HG02623 (cell line): ENCODE data around the gene FZD1.
"Not testable (repeated sequence)": the region's sequence is repeated elsewhere in the genome, so short reads cannot be mapped to it uniquely, and the experiment has no call there.

Source experiments
- ATAC-seq: cut with Tn5 transposase; IDR thresholded peaks from one replicate; pipeline ENCODE4 v1.9.1; 2021; ENCODE audit warnings: moderate library complexity; ENCODE audit not compliant: unreplicated experiment

FZD1 gene

DNA sequence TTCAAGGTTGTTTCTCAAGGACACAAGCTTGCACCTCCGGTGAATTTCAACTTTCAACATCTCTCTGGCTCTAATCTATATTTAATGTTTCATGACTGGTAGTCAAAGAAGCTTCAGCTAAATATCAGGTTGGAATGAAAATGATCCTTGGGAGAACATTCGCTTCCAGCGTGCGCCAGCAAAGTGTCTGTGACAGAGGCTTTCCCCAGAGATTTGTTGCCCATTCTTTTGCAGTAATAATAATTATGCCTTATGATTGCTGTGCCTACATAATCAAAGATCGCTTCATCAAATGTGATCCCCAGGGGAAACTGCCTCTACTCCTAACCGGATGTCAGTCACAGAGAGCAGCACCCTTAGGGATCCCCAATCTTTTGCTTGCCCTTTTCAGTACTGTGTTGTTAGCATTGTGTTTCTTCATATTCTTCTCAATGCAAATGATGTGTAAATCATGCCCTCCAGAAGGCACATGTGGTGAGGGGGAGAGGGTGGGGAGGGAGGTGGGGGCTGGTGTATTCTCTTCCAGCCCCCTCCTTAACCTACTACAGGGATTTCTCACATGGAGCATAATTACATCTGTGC is 30.5 kb downstream of the FZD1 start:
- no peak for ATAC-seq

DNA sequence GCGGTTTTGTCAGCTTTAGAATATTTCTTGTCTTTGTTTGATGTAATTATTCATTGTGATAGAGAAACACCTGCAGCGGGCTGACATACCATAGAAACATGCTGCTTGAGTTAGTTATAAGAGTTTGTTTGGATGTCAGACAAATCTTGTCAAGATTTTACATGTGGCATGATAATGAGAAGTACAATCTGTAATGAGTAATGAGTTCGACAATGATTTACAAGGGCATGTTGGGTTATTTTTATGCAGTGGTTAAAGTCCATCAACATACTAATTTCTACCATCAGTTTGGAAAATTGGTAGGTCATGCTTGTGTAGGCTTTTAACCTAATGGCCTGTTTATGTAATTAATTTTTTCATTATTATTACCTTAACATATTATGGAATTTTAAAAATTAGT is 31.3 kb downstream of the FZD1 start:
- ATAC-seq = no peak

DNA sequence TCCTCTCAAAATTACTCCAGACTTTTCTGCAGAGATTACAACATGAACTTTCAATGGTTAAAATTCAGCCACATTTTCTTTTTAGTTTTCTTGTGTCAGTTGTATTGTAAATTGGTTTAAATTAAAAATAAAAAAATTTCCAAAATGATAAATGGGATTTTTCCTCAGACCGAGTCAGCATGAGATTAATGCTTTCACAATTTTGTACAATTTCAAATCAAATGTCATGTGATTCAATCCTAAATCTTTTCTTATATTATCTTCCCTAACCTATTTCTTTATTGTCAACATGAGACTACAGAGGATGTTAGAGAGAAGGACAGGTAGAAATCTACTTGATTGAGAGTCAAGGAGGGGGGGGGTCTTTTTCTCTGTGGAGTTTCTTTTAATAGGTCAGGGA is 33.7 kb downstream of the FZD1 start:
- no peak for ATAC-seq

DNA sequence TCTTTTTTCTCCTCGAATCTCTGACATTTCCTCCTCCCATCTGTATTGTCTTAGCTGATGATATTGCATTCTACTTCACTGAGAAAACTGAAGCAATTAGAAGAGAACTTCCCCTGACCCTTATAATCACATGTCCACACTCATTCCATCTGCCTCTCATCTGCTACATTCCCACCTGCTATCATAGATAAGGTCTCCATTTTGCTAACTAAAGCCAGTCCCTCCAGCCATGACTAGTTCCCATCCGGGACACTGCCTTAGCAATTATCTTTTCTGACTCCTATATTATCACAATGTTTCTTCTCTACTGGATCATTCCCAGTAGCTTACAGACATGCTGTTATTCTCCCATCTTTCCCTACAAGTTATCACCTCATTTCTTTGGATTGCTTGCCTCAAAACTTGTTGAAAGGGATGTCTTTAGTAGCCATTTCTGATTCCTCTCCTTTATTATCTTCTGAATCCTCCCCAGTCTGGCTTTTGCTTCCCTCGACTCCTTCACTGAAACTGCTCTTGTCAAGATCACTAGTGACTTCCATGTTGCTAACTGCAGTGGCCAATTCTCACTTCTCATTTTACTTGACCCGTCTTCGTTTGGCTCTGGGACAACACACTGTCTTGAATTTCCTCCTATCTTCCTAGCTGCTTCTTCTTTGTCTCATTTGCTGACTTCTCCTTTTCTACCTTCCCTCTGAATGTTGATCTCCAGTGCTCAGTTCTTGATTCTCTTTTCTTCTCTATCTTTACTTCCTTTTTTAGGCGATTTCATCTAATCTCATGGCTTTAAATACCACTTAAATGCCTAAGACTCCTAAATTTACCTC is 35.9 kb downstream of the FZD1 start:
- ATAC-seq = no peak

DNA sequence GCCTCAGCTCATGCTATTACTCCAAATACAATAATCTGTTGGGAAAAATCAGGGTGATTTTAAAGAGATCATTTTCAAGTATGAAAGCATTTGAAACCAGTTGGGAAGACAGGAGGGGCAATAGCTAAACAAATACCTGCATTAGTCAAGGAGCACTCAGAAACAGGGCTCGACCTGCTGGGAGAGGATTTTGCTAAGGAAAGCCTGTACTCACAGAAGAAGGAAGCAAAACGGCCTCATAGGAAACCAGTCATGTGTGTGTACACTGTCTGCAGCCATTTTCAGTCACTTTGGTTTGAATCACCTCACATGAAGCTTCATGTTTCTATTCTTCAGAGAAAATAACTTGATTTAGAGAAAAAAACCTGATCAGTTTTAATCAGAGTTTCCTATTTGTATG is 38.6 kb downstream of the FZD1 start:
- no peak for ATAC-seq

DNA sequence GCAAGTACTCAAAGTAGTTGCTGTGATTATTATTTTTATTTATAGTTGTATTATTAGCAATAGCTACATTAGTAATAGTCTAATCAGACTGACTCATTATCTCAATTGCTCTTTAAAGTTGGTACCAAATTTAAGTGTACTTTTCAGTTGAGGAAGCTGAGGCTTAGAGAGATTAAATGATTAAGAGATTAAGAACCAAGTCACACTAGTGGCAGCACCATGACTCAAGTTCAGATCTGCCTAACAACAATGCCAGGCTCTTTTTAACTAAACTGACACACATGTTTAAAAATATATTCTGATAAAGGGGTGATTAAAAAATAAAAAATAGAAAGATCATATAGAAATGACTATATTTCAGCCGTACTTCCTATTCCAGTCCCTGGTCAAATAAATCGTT is 42.0 kb downstream of the FZD1 start:
- ATAC-seq = no peak

DNA sequence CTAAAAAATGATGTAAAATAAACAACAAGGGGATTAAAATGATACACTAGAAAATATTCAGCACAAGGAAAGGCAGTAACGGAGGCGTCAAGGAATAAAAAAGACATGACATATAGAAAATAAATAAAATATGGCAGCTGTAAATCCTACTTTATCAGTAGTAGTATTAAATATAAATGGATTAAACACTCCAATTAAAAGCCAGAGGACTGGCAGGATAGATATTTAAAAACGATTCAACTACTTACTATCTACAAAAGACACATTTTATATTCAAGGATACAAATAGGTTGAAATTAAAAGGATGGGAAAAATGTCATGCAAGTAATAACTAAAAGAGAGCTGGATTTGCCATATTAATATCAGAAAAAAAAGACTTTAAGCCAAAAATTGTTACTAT is 43.2 kb downstream of the FZD1 start:
- ATAC-seq = no peak

DNA sequence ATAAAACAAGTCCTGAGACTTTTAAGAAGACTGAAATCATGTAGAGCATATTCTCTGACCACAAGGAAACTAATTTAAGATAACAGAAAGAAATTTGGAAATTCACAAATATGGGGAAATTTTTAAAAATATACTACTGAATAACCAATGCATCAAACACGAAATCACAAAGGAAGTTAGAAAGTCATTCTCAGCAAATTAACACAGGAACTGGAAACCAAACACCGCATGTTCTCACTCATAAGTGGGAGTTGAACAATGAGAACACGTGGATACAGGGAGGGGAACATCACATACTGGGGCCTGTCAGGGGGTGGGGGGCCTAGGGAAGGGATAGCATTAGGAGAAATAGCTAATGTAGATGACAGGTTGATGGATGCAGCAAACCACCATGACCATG is 44.0 kb downstream of the FZD1 start:
- not testable (repeated sequence) for ATAC-seq

DNA sequence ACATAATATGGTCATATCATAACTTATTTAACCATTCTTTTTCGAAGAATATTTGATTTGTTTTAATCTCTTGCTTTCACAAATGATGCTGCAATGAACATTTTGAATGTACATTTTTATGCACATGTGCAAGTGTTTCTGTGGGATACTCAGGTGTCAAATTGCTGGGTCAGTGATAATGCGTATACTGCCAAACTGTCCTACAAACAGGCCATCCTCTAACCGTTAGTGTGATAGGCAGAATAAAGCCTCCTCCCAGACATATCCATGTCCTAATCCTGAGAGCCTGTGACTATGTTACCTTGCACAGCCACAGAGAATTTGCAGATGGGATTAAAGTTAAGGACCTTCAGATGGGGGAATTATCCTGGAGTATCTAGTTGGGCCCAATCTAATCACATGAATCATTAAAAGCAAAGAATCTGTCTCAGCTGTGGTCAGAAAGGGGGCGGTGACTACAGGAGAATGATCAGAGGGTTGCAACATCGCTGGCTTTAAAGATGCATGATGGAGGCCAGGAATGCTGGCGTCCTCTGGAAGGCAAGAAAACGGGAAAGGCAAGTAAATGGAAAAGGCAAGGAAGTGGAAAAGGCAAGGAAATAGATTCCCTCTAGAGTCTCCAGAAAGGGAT is 46.7 kb downstream of the FZD1 start:
- no peak for ATAC-seq

DNA sequence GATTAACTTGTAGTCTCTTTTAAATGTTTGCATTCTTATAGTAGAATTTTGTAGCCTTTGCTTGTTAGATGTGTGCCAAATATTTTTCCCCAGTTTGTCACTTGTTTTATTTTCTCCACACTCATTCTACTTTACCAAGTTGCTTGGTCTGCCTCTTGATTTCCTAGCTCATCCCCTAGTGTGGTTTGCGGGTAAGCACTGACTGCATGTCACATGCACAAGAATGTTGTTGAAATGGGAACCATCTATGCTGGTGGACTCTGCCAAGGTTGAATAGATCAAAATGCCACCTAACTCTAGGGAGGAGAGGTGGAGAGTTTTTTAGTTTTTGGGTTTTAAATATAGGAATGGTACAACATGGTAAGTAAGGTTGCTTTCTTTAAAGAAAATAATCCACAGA is 47.6 kb downstream of the FZD1 start:
- no peak for ATAC-seq

DNA sequence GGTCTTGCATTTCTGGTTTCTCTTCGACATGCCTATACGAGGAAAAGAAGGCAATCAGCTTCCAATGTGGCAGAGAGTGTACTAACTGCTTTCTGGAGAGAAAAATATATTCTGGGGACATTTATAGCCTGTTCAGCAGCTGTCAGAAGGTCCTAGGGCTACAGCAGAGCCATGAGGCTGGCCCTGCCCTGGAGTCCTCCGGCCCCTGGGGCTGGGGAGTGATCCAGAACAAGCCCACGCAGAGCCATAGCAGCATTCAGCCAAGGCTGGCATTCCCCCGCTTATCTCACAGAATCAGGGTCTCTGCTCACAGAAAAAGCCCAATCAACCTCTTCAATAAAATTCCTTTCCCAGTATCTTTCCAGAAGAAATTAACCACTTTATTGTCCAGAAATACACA is 48.9 kb downstream of the FZD1 start:
- no peak for ATAC-seq

DNA sequence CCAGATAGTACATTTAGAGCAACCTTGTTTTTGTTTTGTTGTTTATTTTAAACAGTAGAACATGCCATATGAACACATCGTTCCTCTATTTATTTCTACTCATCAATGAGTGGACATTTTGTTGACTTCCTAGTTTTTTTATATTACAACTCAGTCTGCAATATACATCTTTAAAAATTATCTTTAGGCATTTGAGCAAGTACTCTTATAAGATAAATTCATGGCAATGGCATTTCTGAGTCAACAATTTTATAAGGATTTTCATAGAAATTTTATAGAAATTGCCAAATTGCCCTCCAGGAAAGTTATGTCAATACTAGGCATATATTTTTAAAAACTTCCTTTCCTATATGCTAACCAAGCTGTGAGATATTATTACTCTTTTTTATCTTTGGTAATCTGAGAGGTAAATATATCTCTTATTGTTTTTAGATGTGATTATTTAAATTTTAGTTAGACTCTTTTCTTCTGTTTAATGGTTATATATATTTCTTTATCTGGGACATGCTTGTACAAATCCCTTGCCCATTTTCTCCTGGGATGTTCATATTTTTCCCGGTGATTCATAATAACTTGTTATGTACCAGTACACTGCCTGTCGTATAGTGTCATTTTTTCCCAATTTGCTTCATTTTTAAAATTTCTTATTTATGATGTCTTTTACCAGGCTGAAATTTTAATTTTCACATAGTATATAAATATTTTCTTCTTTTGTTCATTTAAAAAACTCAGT is 50.5 kb downstream of the FZD1 start:
- ATAC-seq = no peak

DNA sequence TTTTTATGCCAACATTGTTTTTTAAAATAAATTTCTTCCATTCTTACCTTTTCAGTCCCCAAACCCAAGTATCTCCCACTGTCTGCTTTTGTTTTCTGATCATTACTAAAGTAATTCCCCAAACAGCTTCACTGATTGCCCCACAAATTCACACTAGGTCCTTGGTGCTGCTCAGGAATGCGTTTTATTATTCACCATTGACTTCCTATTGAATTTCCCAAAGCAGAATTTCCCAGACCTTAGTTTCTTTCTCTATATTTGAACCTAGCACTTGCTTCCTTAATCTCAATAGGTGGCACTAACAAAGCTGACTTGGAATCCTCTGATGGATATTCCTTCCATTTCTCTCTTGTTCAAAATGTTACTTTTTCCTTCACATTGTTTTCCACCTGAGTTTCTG is 52.2 kb downstream of the FZD1 start:
- ATAC-seq = no peak

DNA sequence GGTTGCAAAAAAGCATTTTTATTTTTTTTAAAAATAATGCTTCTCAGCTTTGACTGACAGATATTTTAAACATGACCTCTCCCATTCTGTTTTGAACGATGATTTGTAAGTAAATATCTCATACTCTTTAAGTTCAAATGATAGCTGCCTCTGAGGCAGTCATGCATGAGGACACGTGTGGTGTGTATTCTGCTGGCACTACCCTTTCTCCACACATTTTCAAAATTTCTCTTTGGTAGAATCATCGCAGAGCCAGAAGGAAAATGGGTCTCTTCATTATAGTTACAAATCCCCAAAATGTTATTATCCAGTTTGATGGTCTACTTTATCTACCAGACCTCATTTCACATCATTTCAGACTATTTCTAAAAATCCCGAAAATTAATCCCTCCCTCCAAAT is 55.1 kb downstream of the FZD1 start:
- no peak for ATAC-seq

DNA sequence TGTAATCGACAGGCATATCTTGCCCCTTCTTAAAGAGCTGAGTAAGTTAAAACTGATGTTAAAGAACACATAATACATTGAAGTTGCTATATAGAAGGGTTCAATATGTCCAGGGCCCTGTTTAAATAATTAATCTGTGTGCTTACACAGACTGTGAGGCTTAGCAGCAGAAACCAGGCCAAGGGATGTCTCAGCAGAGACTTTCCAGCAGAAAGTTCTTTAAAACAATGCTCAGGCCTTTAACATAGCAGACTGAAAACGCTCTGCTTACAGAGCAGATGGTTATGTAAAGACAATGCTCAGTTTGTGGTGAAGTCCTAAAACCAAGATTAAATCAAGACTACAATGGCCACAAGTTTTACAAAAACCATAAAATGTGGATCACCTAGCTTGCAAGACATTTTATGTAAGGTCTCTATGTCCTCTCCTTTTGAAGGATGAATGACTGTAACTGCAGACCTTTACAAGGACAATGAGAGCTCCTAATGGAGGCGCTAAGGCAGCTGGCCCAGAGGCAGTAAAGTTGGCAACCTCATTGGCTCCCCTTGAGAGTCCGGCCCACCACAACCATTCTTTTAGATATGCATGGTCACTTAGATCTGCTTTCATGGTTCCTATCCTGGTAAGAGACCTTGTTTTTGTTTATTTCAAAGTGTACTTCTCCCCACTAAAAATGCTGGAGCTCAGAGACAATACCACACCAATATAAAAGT is 56.3 kb downstream of the FZD1 start:
- no peak for ATAC-seq
